Heart left ventricle (tissue), 13 donors: Measurements from ENCODE around the gene TJP2.

ENCODE experiments used
- CTCF ChIP-seq, 12 donors: fragments of 200-600 bp; sonication (generic) in 4 of 12; IDR thresholded peaks; one replicate each; pipeline versions ENCODE4 v1.5.0 to v1.8.0; 2018 to 2022; ENCODE audit warnings: antibody characterized with exemption in 12 of 12, mild to moderate bottlenecking in 5 of 12
- POLR2A ChIP-seq, 2 donors: fragments of 450-650 bp; IDR thresholded peaks; one replicate each; pipeline ENCODE4 v1.6.1; 2017; ENCODE audit warnings: antibody characterized with exemption in 2 of 2, mild to moderate bottlenecking in 2 of 2, moderate library complexity in 2 of 2
- donor health status: ischemic (EF 13 %, LVEDD 7.1; RV severe dilation, severe dysfunction).
- donor health status: DM: no; HTN: yes; CAD: no.
- donor health status: DM: no; HTN: no; CAD: no.
- donor health status: ischemic (EF 25% LVEDD 6.9; RV normal size, moderate dysfunction).
- donor health status: ischemic (EF 25% LVEDD 5.7; RV mildly dilated, moderate dysfunction).
- donor health status: ischemic (EF 35%, LVEDD 5.7; RV mildly dilated, moderate dysfunction).
- donor health status: nonischemic (EF 11% LVEDD 7.7; RV severe dilation, severe dysfunction).
- donor health status: DM: yes; HTN: yes; CAD: no.
- donor health status: PGD.
- donor health status: ischemic (EF 29% LVEDD 5.4; RV normal size, mild dysfunction).
- donor health status: nonischemic (EF 23%, LVEDD 6.1; RV moderate dilation, normal function).

- no peak for TF ChIP-seq CTCF (IDR thresholded peaks at IDR 0.05)
- no peak for TF ChIP-seq POLR2A (IDR thresholded peaks at IDR 0.05)
These were observed 2.5 kb downstream of the TJP2 start for GRCh38 chr9:69176471-69177171.
